Activated CD4-positive, alpha-beta memory T cell treated with anti-CD3 and anti-CD28 coated beads for 36 hours (primary cell): ENCODE data around the gene JUND. TPM values are rescaled to one million over a fixed set of nuclear protein-coding genes. Genes with fewer than 3 reads are reported as not detected.

Experiments used
- CTCF ChIA-PET: fragments of 350-600 bp; sonication (Branson Sonifier 250); formaldehyde crosslinking; loops from one replicate; lab custom pipeline; 2021; ENCODE audit warnings: antibody characterized with exemption, inconsistent platforms; lab: Charles Lee
- POLR2A ChIA-PET: fragments of 350-600 bp; sonication (Branson Sonifier 250); formaldehyde crosslinking; loops from one replicate; lab custom pipeline; 2021; ENCODE audit warnings: antibody characterized with exemption; lab: Charles Lee
- DNase-seq: peaks from one replicate; pipeline ENCODE4 v3.0.0-alpha.2; 2020
- H3K27ac Mint-ChIP-seq: one replicate; pipeline ENCODE4 v1.8.0; 2021; ENCODE audit warnings: mixed read lengths
- H3K27me3 Mint-ChIP-seq: one replicate; pipeline ENCODE4 v1.8.0; 2021; ENCODE audit warnings: mixed read lengths
- H3K36me3 Mint-ChIP-seq: one replicate; pipeline ENCODE4 v1.8.0; 2021; ENCODE audit warnings: mixed read lengths
- H3K4me1 Mint-ChIP-seq: one replicate; pipeline ENCODE4 v1.8.0; 2021; ENCODE audit warnings: low read depth, mixed read lengths
- H3K4me3 Mint-ChIP-seq: one replicate; pipeline ENCODE4 v1.8.0; 2021; ENCODE audit warnings: mild to moderate bottlenecking, mixed read lengths
- H3K9me3 Mint-ChIP-seq: one replicate; pipeline ENCODE4 v1.8.0; 2021; ENCODE audit warnings: mixed read lengths
- intact Hi-C: fragments of 100-400 bp; cut with micrococcal nuclease; formaldehyde crosslinking; loops from one replicate; pipeline ENCODE4 v1.15.1; 2023
- total RNA-seq, 2 experiments: library from RNA; stranded (reverse); gene quantifications; one replicate each; pipeline ENCODE4 v1.2.3, GENCODE V29; 2021

The JUND gene
- total RNA-seq, 2 experiments from 2014 or later: 232 to 236 TPM

DNA sequence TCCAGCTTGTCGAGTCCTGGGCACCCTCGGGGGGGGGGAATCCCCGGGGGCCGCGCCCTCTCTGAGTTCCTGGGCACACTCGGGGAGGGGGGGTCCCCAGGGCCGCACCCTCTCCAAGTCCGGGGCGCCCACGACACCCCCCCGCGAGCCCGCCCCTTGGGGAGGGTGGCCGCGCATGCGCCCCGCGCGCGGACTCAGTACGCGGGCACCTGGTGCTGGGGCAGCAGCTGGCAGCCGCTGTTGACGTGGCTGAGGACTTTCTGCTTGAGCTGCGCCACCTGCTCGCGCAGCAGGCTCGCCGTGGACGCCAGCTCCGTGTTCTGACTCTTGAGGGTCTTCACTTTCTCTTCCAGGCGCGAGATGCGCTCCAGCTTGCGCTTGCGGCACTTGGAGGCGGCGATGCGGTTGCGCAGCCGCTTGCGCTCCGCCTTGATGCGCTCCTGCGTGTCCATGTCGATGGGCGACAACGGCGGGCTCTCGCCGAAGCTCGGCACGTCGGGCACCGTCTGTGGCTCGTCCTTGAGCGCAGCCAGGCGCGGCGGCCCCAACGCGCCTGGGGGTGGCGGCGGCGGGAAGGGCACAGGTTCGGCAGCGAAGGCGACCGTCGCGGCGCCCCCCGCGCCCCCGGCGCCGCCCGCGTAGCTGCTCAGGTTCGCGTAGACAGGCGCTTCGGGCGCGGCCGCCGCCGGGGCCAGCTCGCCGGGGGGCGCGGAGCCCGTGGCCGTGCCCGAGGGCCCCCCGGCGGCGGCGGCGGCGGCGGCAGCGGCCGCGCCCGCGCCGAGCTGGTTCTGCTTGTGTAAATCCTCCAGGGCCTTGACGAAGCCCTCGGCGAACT is 958 bp downstream of the JUND start:
- DNase-seq: peak; percentile 86
- ChIA-PET CTCF (interaction anchor here (0.7 to 11.5 kb wide), 18 partner anchors 11 to 567 kb away, joined by 3 to 343 read pairs (median 26); partner anchors contain the start of genes LSM4, PGPEP1, RAB3A and SSBP4), POLR2A (interaction anchor here (0.7 to 8.0 kb wide), 18 partner anchors 11 to 280 kb away, joined by 3 to 416 read pairs (median 10); partner anchors contain the start of genes LSM4, MAST3, MPV17L2 and PGPEP1)
- intact Hi-C loops: loop anchor here (1.0 kb wide), 1 partner anchor 10 kb away; no protein-coding TSS in a partner anchor
- peaks cover 31% of the 10 kb centered on the region for H3K36me3 Mint-ChIP-seq
- H3K4me1 Mint-ChIP-seq: peaks cover 44% of the 10 kb centered on the region
- H3K4me3 Mint-ChIP-seq: peak overlapping the region; percentile 87
- peak overlapping the region; percentile 96 for H3K27ac Mint-ChIP-seq
- H3K27me3 Mint-ChIP-seq: no peaks in the 10 kb centered on the region
- H3K9me3 Mint-ChIP-seq: no peaks in the 10 kb centered on the region

DNA sequence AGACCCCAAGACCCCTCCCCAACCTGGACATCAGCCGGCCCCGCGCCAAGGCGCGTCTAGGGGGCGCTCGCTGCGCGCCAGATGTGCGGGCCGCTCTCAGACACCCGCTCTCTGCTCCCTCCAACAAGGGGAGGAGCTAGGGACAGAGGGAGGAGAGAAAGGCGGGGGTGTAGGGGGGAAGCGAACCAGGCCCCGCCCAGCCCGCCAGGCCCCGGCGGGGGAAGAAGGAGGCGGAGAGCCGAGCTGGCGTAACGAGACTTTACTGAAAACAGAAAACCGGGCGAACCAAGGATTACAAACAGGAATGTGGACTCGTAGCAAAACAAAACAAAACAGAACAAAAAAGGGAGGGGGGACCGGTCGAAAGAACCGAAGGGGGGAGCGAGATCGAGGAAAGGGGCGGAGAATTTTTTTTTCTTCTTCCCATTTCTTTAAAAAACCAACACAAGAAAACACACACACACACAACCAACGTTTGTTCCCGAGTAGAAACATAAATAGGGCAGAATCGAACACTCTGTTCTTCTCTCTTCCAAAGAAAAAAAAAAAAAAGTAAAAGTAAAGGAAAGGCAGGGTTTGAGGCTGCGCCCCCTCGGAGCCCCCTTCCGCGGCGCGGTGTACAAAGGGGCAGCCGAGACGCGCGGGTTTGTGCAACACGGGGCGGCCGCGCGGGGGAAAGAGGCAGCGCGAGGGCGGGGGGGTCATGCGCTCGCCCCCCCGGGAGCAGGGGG is 1.7 kb downstream of the JUND start:
- peaks cover 44% of the 10 kb centered on the region for H3K4me1 Mint-ChIP-seq
- no peaks in the 10 kb centered on the region for H3K27me3 Mint-ChIP-seq
- CTCF ChIA-PET: interaction anchor here (0.6 to 11.5 kb wide), 33 partner anchors 10 to 567 kb away, joined by 3 to 343 read pairs (median 6); partner anchors contain the start of genes GDF15, LSM4, PGPEP1 and RAB3A
- H3K9me3 Mint-ChIP-seq: no peaks in the 10 kb centered on the region
- H3K36me3 Mint-ChIP-seq: peaks cover 27% of the 10 kb centered on the region
- peak overlapping the region; percentile 86 for H3K4me3 Mint-ChIP-seq
- intact Hi-C loops: loop anchor here (1.0 to 2.0 kb wide), 4 partner anchors 24 to 131 kb away; partner anchors contain the start of gene LSM4
- peak; percentile 96 for DNase-seq
- POLR2A ChIA-PET: interaction anchor here (0.6 to 8.0 kb wide), 19 partner anchors 12 to 706 kb away, joined by 3 to 416 read pairs (median 7); partner anchors contain the start of genes LSM4, MAST3, MPV17L2 and PGPEP1
- H3K27ac Mint-ChIP-seq: peak overlapping the region; percentile 96

DNA sequence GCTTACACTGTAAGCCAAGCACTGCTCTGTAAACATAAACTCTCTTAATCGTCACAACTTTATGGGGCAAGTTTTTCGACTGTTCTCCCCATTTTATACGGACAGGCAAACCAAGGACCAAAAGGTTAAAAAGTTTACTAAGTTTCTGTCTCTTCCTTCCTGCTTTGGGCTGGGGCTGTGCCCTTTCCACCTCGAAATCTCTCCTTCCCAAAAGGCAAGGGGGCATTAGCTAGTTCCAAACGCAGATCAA is 2.2 kb downstream of the JUND start:
- Mint-ChIP-seq H3K4me1 (peaks cover 46% of the 10 kb centered on the region), H3K36me3 (peaks cover 27% of the 10 kb centered on the region)

DNA sequence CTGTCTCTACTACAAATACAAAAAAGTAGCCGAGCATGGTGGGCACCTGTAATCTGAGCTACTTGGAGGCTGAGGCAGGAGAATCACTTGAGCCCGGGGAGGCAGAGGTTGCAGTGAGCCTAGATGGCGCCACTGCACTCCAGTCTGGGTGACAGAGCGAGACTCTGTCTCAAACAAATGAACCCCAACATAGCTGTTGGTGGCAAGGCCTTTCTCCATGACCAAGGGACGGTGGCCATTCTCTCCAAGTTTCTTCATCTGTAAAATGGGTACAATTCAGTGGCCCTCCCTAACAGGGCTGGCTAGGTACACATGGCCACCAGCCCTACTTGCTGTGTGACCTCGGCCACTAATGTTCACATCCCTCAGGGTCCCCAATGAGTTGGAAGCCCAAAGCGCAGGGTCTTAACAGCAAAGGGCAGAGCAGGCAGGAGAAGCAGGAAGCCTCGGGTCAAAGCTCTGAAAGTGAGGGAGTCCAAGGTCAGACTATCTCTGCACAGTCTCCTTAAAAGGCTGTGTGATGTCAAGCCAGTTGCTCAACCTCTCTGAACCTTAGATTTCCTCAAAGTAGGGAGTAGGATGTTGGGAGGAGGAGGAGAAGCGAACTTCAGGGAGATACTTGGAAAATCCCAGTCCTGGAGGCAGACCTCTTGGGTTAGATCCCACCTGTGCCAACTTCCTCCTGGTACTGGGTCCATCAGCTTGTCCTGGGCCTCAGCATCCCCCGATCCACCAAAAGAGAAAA is 2.7 kb downstream of the JUND start:
- ChIA-PET POLR2A (interaction anchor here (0.8 to 8.0 kb wide), 13 partner anchors 13 to 140 kb away, joined by 3 to 416 read pairs (median 25); partner anchors contain the start of genes LSM4, PGPEP1, RAB3A and SSBP4), CTCF (interaction anchor here (0.6 to 11.5 kb wide), 31 partner anchors 9 to 524 kb away, joined by 3 to 343 read pairs (median 6); partner anchors contain the start of genes GDF15, LSM4, PGPEP1 and RAB3A)
- H3K36me3 Mint-ChIP-seq: peaks cover 27% of the 10 kb centered on the region
- intact Hi-C loops: loop anchor here (1.0 to 2.0 kb wide), 4 partner anchors 25 to 132 kb away; partner anchors contain the start of gene LSM4
- DNase-seq: peak; percentile 71
- peak overlapping the region; percentile 86 for H3K4me3 Mint-ChIP-seq
- no peaks in the 10 kb centered on the region for H3K9me3 Mint-ChIP-seq
- H3K27ac Mint-ChIP-seq: peak overlapping the region; percentile 96
- no peaks in the 10 kb centered on the region for H3K27me3 Mint-ChIP-seq
- H3K4me1 Mint-ChIP-seq: peaks cover 45% of the 10 kb centered on the region

More for the DNA sequence above, 2.2 kb downstream of the JUND start:
- no peak for DNase-seq
- ChIA-PET POLR2A (interaction anchor here (0.6 to 8.0 kb wide), 15 partner anchors 13 to 706 kb away, joined by 3 to 416 read pairs (median 11); partner anchors contain the start of genes LSM4, PGPEP1, RAB3A and SSBP4), CTCF (interaction anchor here (0.7 to 11.5 kb wide), 31 partner anchors 10 to 568 kb away, joined by 3 to 343 read pairs (median 10); partner anchors contain the start of genes GDF15, LSM4, PGPEP1 and RAB3A)
- no peaks in the 10 kb centered on the region for H3K9me3 Mint-ChIP-seq
- intact Hi-C loops: loop anchor here (1.0 to 2.0 kb wide), 4 partner anchors 24 to 132 kb away; partner anchors contain the start of gene LSM4
- H3K27me3 Mint-ChIP-seq: no peaks in the 10 kb centered on the region
- H3K27ac Mint-ChIP-seq: peak overlapping the region; percentile 96
- peak overlapping the region; percentile 86 for H3K4me3 Mint-ChIP-seq

DNA sequence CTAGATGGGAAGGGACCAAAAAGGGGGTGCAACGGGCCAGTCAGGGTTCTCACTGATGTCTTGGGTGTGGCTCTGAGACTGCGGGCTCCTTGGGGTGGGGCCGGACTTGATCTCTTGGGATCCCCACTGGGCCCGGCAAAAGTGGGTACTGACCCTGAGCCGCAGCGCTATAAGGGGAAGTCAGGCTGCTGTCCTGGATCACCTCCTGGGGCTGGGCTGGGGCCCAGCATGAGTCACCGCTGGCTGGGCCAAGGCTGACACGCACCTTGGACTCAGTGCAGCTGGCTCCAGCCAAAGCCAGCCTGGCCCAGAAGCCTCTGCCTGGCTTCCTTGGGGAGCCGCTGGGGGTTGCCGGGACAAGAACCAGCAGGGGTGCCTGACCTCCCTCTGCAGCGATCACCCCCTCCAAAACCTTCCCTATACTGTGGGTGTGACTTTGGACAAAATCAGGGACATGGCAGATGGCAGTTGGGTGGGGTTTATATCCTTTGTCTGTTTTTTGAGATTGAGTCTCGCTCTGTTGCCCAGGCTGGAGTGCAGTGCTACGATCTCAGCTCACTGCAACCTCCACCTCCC is 6.6 kb downstream of the JUND start:
- Mint-ChIP-seq H3K4me1 (peaks cover 34% of the 10 kb centered on the region), H3K4me3 (no peak overlapping the region), H3K9me3 (no peaks in the 10 kb centered on the region), H3K36me3 (peaks cover 23% of the 10 kb centered on the region), H3K27me3 (no peaks in the 10 kb centered on the region), H3K27ac (peak overlapping the region; percentile 23)
- CTCF ChIA-PET: interaction anchor here (1.2 to 11.5 kb wide), 6 partner anchors 22 to 114 kb away, joined by 3 to 343 read pairs (median 6); partner anchors contain the start of gene LSM4
- no peak for DNase-seq
- POLR2A ChIA-PET: interaction anchor here (0.7 to 8.0 kb wide), 3 partner anchors 18 to 54 kb away, joined by 3 to 257 read pairs (median 5); partner anchors contain the start of gene LSM4
- intact Hi-C loops: no loop called here

DNA sequence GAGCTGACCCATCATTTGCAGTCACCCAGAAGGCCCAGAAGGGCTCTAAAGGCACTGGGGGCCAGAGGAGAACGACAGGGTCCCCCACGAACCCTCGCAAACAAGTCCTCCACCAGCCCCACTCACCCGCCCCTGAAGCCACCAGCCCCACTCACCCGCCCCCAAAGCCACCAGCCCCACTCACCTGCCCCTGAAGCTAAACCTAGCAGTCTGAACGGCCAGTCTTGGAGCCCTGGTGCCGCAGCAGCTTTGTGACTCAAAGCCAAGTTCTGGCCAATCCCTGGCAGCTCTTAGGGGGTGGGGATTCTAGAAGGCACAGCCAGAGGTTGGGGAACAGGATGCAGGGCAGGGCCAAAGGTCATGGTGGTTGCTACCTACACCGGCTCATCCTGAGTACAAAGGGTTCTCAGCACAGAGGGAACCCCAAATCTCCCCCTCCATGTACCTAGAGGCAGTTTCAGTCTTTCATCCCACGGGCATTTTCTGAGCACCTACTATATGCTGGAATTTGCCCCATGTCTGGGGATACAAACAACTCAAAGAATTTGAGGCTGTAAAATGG is 7.1 kb downstream of the JUND start, which contains the start of gene IQCN:
IQCN (minus strand) TSS at position 234 of the 562 bp plus-strand sequence. CDS start 4,974 bp downstream, outside the sequence.
- DNase-seq: peak; percentile 48
- Mint-ChIP-seq H3K36me3 (peaks cover 17% of the 10 kb centered on the region), H3K4me1 (peaks cover 33% of the 10 kb centered on the region), H3K27ac (peak within 1 kb of the TSS; percentile 23), H3K27me3 (no peaks in the 10 kb centered on the region), H3K9me3 (no peaks in the 10 kb centered on the region), H3K4me3 (no peak within 1 kb of the TSS)
- ChIA-PET POLR2A (no interaction called here), CTCF (interaction anchor here (1.1 to 11.5 kb wide), 7 partner anchors 22 to 114 kb away, joined by 3 to 321 read pairs (median 4); partner anchors contain the start of gene LSM4)
- intact Hi-C loops: no loop called here

DNA sequence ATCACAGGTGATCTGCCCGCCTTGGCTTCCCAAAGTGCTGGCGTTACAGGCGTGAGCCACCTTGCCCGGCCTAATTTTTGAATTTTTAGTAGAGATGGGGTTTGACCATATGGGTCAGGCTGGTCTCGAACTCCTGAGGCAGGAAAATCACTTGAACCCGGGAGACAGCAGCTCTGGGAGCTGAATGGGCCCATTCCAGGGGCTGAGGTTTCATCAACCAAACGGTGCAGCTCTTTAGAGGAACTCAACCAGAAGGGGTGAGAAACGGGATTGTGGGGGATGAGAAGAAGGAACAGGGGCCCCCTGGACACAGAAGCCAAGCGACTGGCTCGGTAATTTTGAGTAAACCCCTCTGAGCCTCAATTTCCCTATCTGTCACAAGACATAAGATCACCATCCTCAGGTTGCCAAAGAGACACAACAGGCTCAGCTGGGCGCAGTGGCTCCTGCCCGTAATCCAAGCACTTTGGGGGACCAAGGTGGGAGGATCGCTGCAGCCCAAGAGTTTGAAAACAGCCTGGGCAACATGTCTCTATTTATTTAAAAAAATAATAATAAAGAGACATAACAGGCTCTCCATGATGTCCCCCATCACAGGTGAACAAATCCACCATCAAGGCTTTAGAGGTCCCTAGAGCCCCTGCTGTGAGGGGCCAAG is 7.7 kb downstream of the JUND start:
- Mint-ChIP-seq H3K9me3 (no peaks in the 10 kb centered on the region), H3K27me3 (no peaks in the 10 kb centered on the region), H3K27ac (no peak overlapping the region), H3K36me3 (peaks cover 12% of the 10 kb centered on the region), H3K4me1 (peaks cover 30% of the 10 kb centered on the region), H3K4me3 (no peak overlapping the region)
- intact Hi-C loops: no loop called here
- ChIA-PET CTCF (interaction anchor here (1.1 to 11.5 kb wide), 5 partner anchors 44 to 115 kb away, joined by 3 to 321 read pairs (median 4); partner anchors contain the start of gene LSM4), POLR2A (interaction anchor here (1.4 kb wide), 1 partner anchor 55 kb away, joined by 3 read pairs; no protein-coding TSS in a partner anchor)
- no peak for DNase-seq

DNA sequence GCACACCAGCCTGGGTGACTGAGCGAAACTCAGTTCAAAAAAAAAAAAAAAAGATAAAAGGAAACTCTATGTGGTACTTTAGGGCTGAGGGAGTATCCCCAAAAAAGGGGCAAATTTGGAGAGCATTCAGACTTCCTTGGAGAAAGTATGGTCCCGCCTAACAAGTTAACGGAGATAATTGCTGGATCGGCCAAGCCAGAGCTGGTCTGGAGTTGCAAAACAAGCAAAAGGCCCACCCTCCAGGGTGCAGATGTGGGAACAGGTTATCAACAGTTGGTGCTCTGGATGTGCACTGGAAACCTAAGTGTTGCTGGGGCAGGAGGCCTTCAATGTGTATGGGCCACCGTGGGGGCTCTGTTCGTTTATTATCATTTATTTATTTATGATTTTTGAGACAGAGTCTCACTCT is 10.0 kb downstream of the JUND start:
- POLR2A ChIA-PET: no interaction called here
- DNase-seq: no peak
- no peaks in the 10 kb centered on the region for H3K27me3 Mint-ChIP-seq
- no peaks in the 10 kb centered on the region for H3K36me3 Mint-ChIP-seq
- peaks cover 18% of the 10 kb centered on the region for H3K4me1 Mint-ChIP-seq
- CTCF ChIA-PET: interaction anchor here (0.5 to 11.5 kb wide), 11 partner anchors 7 to 273 kb away, joined by 3 to 321 read pairs (median 8); no protein-coding TSS in a partner anchor
- intact Hi-C loops: no loop called here
- H3K9me3 Mint-ChIP-seq: no peaks in the 10 kb centered on the region
- H3K27ac Mint-ChIP-seq: no peak overlapping the region
- no peak overlapping the region for H3K4me3 Mint-ChIP-seq

DNA sequence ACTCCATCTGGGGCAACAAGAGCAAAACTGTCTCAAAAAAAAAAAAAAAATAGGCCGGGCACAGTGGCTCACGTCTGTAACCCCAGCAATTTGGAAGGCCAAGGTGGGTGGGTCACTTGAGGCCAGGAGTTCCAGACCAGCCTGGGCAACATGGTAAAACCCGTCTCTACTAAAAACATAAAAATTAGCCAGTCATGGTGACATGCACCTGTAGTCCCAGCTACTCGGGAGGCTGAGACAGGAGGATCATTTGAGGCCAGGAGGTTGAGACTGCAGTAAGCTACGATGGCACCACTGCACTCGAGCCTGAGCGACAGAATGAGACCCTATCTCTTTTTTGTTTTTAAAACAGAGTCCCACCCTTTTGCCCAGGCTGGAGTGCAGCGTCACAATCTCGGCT is 11.1 kb downstream of the JUND start:
- H3K4me3 Mint-ChIP-seq: no peak overlapping the region
- intact Hi-C loops: no loop called here
- H3K27ac Mint-ChIP-seq: no peak overlapping the region
- peaks cover 13% of the 10 kb centered on the region for H3K4me1 Mint-ChIP-seq
- H3K9me3 Mint-ChIP-seq: no peaks in the 10 kb centered on the region
- DNase-seq: no peak
- ChIA-PET POLR2A (no interaction called here), CTCF (interaction anchor here (0.8 to 3.7 kb wide), 8 partner anchors 9 to 141 kb away, joined by 3 to 26 read pairs (median 8); no protein-coding TSS in a partner anchor)
- H3K27me3 Mint-ChIP-seq: no peaks in the 10 kb centered on the region
- H3K36me3 Mint-ChIP-seq: no peaks in the 10 kb centered on the region
